Liver (tissue), 9 donors: ENCODE data around the gene CHCT1. TPM values are rescaled to one million over a fixed set of nuclear protein-coding genes. Genes with fewer than 3 reads are reported as not detected.

Source experiments
- DNase-seq: peaks from one replicate; pipeline ENCODE4 v3.0.0-alpha.2; 2017; ENCODE audit warnings: low spot score
- H3K27ac ChIP-seq, 2 donors: one replicate each; pipeline ENCODE4 v1.7.0; 2013; ENCODE audit warnings: inconsistent platforms in 2 of 2, low read length in 2 of 2, control low read depth in 1 of 2, low read depth in 1 of 2, mild to moderate bottlenecking in 1 of 2
- H3K27me3 ChIP-seq, 4 donors: one replicate each; pipeline versions ENCODE4 v1.6.1 to v1.7.0; 2013; ENCODE audit warnings: low read length in 3 of 4, inconsistent platforms in 1 of 4, mild to moderate bottlenecking in 1 of 4, moderate library complexity in 1 of 4; ENCODE audit not compliant: control insufficient read depth in 4 of 4, insufficient read depth in 4 of 4
- H3K36me3 ChIP-seq, 4 donors: one replicate each; pipeline versions ENCODE4 v1.6.1 to v1.7.0; 2013; ENCODE audit warnings: low read length in 3 of 4, mild to moderate bottlenecking in 3 of 4, low read depth in 1 of 4, moderate library complexity in 1 of 4; ENCODE audit not compliant: control insufficient read depth in 4 of 4, insufficient read depth in 3 of 4
- H3K4me1 ChIP-seq, 4 donors: one replicate each; pipeline versions ENCODE4 v1.6.1 to v1.7.0; 2013; ENCODE audit warnings: low read length in 3 of 4, mild to moderate bottlenecking in 3 of 4, moderate library complexity in 1 of 4; ENCODE audit not compliant: control insufficient read depth in 4 of 4, insufficient read depth in 4 of 4
- H3K4me3 ChIP-seq, 3 donors: one replicate each; pipeline versions ENCODE4 v1.6.1 to v1.7.0; 2013; ENCODE audit warnings: low read length in 3 of 3, control low read depth in 1 of 3, low read depth in 1 of 3, mild to moderate bottlenecking in 1 of 3
- H3K9ac ChIP-seq, 2 donors: one replicate each; pipeline ENCODE4 v1.7.0; 2013; ENCODE audit warnings: low read length in 2 of 2, mild to moderate bottlenecking in 2 of 2, moderate library complexity in 2 of 2, control low read depth in 1 of 2, low read depth in 1 of 2
- H3K9me3 ChIP-seq, 4 donors: one replicate each; pipeline versions ENCODE4 v1.6.1 to v1.7.0; 2013; ENCODE audit warnings: low read length in 3 of 4; ENCODE audit not compliant: control insufficient read depth in 4 of 4
- ATF3 ChIP-seq: IDR thresholded peaks from 2 replicates; pipeline ENCODE4 v1.6.1; 2016; ENCODE audit warnings: antibody characterized with exemption
- HNF4A ChIP-seq, 2 donors: conservative IDR thresholded peaks; 2 replicates each; pipeline ENCODE4 v1.6.1; 2016; ENCODE audit warnings: antibody characterized with exemption in 2 of 2, mild to moderate bottlenecking in 2 of 2
- JUND ChIP-seq, 2 donors: IDR thresholded peaks; 2 replicates each; pipeline ENCODE4 v1.6.1; 2016; ENCODE audit warnings: antibody characterized with exemption in 2 of 2
- RAD21 ChIP-seq, 2 donors: IDR thresholded peaks; 2 replicates each; pipeline ENCODE4 v1.6.1; 2016; ENCODE audit warnings: antibody characterized with exemption in 2 of 2, mild to moderate bottlenecking in 2 of 2
- RXRA ChIP-seq, 2 donors: IDR thresholded peaks; 2 replicates each; pipeline ENCODE4 v1.6.1; 2017 to 2018; ENCODE audit warnings: antibody characterized with exemption in 2 of 2, mild to moderate bottlenecking in 1 of 2
- YY1 ChIP-seq: IDR thresholded peaks from 2 replicates; pipeline ENCODE4 v1.6.1; 2016; ENCODE audit warnings: antibody characterized with exemption, mild to moderate bottlenecking
- WGBS: extraction: QIAGEN DNeasy Blood & Tissue Kit; methylation state at CpG from one replicate; pipeline ENCODE4 v1.1.7; 2013; 5-methylcytosine and 5-hydroxymethylcytosine counted together
- polyA plus RNA-seq, 2 donors: library from polyadenylated mRNA; stranded (reverse) in 1 of 2; unstranded in 1 of 2; fragments of 200-250 nt in 1 of 2; fragments of >200 nt in 1 of 2; fragmentation: Nextera tagmentation in 1 of 2; extraction: Ambion mirVana in 1 of 2; gene quantifications; one replicate each; pipeline versions ENCODE4 v1.2.1 to v1.2.3, GENCODE V29; 2013 to 2015
- total RNA-seq, 2 donors: library from RNA; depleted of rRNA; stranded (reverse); fragments of >200 nt; gene quantifications; one replicate each; pipeline ENCODE4 v1.2.3, GENCODE V29; 2014
- TF ChIP-seq, protein P1 (sequence below): fragments of 150-350 bp; IDR thresholded peaks from 2 replicates; pipeline ENCODE4 v1.5.1; 2017; ENCODE audit warnings: improper control_type of control experiment, low read depth, low read length; ENCODE audit not compliant: missing input control
- TF ChIP-seq, protein P2 (sequence below): IDR thresholded peaks from 2 replicates; pipeline ENCODE4 v1.6.1; 2016; ENCODE audit warnings: antibody characterized with exemption
- TF ChIP-seq, protein P3 (sequence below): IDR thresholded peaks from 2 replicates; pipeline ENCODE4 v1.6.1; 2016; ENCODE audit warnings: antibody characterized with exemption
- TF ChIP-seq, protein P4 (sequence below): IDR thresholded peaks from 2 replicates; pipeline ENCODE4 v1.6.1; 2016; ENCODE audit warnings: antibody characterized with exemption, mild to moderate bottlenecking
- donor health status: healthy.
- donor health status: healthy.
- donor health status: healthy.
- donor health status: healthy.
- donor health status: healthy.

Gene CHCT1
- total and polyA plus RNA-seq, 4 donors, result not detected

DNA sequence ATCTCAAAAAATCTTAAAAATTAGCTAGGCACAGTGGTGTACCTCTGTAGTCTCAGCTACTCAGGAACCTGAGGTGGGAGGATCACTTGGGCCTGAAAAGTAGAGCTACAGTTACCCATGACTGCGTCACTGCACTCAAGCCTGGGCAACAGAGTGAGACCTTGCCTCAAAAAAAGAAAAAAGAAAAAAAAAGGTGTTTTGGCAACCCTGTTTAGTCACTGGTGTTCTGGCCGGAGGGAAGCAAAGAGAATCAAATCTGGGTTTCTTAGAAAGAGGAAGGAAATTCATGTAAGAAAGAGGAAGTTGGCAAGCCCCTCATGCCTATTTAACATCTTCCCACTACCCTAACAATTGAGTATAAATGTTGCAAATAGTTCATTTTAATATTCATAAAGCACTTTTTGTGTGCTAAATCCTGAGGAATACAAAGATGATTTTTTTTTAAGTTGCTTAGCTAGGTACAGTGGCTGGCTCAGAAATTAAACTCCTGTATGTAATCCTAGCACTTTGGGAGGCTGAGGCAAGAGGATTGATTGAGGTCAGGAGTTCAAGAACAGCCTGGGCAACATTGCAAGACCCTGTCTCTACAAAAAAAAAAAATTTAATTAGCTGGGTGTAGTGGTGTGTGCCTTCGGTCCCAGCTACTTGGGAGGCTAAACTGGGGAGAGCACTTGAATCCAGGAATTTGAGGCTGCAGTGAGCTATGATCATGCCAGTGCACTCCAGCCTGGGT is 23.9 kb upstream of the CHCT1 start:
- H3K27me3 ChIP-seq, result no peaks in the 10 kb centered on the region
- H3K9me3 ChIP-seq, result no peaks in the 10 kb centered on the region
- no peak for DNase-seq
- no peaks in the 10 kb centered on the region for H3K36me3 ChIP-seq
- no peak overlapping the region for H3K9ac ChIP-seq
- peak overlapping the region in 1 of 2 donors; percentile 36 for H3K27ac ChIP-seq
- no peak overlapping the region for H3K4me3 ChIP-seq
- TF ChIP-seq, protein P1, sequence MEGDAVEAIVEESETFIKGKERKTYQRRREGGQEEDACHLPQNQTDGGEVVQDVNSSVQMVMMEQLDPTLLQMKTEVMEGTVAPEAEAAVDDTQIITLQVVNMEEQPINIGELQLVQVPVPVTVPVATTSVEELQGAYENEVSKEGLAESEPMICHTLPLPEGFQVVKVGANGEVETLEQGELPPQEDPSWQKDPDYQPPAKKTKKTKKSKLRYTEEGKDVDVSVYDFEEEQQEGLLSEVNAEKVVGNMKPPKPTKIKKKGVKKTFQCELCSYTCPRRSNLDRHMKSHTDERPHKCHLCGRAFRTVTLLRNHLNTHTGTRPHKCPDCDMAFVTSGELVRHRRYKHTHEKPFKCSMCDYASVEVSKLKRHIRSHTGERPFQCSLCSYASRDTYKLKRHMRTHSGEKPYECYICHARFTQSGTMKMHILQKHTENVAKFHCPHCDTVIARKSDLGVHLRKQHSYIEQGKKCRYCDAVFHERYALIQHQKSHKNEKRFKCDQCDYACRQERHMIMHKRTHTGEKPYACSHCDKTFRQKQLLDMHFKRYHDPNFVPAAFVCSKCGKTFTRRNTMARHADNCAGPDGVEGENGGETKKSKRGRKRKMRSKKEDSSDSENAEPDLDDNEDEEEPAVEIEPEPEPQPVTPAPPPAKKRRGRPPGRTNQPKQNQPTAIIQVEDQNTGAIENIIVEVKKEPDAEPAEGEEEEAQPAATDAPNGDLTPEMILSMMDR, result no peak
- TF ChIP-seq, protein P2, sequence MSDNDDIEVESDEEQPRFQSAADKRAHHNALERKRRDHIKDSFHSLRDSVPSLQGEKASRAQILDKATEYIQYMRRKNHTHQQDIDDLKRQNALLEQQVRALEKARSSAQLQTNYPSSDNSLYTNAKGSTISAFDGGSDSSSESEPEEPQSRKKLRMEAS, result no peak
- TF ChIP-seq RXRA (IDR thresholded peaks at IDR 0.05), result no peak
- TF ChIP-seq YY1, result no peak
- TF ChIP-seq JUND (IDR thresholded peaks at IDR 0.05), result no peak
- TF ChIP-seq, protein P3, sequence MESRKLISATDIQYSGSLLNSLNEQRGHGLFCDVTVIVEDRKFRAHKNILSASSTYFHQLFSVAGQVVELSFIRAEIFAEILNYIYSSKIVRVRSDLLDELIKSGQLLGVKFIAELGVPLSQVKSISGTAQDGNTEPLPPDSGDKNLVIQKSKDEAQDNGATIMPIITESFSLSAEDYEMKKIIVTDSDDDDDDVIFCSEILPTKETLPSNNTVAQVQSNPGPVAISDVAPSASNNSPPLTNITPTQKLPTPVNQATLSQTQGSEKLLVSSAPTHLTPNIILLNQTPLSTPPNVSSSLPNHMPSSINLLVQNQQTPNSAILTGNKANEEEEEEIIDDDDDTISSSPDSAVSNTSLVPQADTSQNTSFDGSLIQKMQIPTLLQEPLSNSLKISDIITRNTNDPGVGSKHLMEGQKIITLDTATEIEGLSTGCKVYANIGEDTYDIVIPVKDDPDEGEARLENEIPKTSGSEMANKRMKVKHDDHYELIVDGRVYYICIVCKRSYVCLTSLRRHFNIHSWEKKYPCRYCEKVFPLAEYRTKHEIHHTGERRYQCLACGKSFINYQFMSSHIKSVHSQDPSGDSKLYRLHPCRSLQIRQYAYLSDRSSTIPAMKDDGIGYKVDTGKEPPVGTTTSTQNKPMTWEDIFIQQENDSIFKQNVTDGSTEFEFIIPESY, result no peak
- TF ChIP-seq, protein P4, sequence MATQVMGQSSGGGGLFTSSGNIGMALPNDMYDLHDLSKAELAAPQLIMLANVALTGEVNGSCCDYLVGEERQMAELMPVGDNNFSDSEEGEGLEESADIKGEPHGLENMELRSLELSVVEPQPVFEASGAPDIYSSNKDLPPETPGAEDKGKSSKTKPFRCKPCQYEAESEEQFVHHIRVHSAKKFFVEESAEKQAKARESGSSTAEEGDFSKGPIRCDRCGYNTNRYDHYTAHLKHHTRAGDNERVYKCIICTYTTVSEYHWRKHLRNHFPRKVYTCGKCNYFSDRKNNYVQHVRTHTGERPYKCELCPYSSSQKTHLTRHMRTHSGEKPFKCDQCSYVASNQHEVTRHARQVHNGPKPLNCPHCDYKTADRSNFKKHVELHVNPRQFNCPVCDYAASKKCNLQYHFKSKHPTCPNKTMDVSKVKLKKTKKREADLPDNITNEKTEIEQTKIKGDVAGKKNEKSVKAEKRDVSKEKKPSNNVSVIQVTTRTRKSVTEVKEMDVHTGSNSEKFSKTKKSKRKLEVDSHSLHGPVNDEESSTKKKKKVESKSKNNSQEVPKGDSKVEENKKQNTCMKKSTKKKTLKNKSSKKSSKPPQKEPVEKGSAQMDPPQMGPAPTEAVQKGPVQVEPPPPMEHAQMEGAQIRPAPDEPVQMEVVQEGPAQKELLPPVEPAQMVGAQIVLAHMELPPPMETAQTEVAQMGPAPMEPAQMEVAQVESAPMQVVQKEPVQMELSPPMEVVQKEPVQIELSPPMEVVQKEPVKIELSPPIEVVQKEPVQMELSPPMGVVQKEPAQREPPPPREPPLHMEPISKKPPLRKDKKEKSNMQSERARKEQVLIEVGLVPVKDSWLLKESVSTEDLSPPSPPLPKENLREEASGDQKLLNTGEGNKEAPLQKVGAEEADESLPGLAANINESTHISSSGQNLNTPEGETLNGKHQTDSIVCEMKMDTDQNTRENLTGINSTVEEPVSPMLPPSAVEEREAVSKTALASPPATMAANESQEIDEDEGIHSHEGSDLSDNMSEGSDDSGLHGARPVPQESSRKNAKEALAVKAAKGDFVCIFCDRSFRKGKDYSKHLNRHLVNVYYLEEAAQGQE, result no peak
- TF ChIP-seq RAD21 (IDR thresholded peaks at IDR 0.05), result no peak
- WGBS, result 80% methylated on average over 3 of the region's 3 CpGs
- H3K4me1 ChIP-seq, result peaks cover 0 to under 1% (median under 1%) of the 10 kb centered on the region in 4 donors

DNA sequence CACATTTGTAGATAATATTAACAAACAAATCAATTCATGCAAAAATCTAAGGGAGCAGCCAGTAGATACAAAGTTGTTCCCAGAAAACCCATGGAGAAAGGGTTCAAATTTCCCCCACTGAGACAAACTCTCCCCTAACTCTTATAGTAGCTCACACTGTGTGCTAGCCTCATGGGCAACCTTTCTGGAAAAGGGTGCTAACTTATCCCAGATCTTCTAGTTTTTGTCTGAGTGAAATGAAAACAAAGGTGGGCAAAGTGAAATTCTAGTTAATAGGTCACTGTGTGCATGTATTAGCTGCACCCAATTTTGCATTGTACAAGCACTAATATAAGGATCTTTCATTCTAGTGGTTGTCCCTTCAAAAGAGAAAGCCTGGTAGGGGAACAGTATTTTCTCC is 20.5 kb upstream of the CHCT1 start:
- no peak overlapping the region for H3K9ac ChIP-seq
- no peak overlapping the region for H3K27ac ChIP-seq
- TF ChIP-seq HNF4A (conservative IDR thresholded peaks at IDR 0.05) (no peak), ATF3 (no peak)

More for the DNA sequence above, 20.5 kb upstream of the CHCT1 start:
- DNase-seq, result no peak
- no peaks in the 10 kb centered on the region for H3K27me3 ChIP-seq
- H3K9me3 ChIP-seq, result no peaks in the 10 kb centered on the region
- H3K4me3 ChIP-seq, result no peak overlapping the region
- no peaks in the 10 kb centered on the region for H3K36me3 ChIP-seq
- no peaks in the 10 kb centered on the region for H3K4me1 ChIP-seq
